Effector memory CD8-positive, alpha-beta T cell (primary cell): ENCODE results near the gene CLTA.
"Not testable (repeated sequence)": the region's sequence is repeated elsewhere in the genome, so short reads cannot be mapped to it uniquely, and the experiment has no call there.

ENCODE experiments used
- ATAC-seq: fragments of 150-1000 bp; cut with Tn5 transposase; replicated peaks from 2 replicates; pipeline ENCODE4 v1.10.0; 2021; ENCODE audit warnings: mild to moderate bottlenecking, moderate library complexity
- DNase-seq, 3 experiments: peaks; one replicate each; pipeline ENCODE4 v3.0.0; 2021
- H3K27ac Mint-ChIP-seq, 2 donors: one replicate each; pipeline ENCODE4 v1.8.0; 2022; ENCODE audit warnings: mild to moderate bottlenecking in 2 of 2, mixed read lengths in 2 of 2, moderate library complexity in 2 of 2
- H3K27me3 Mint-ChIP-seq, 2 donors: one replicate each; pipeline ENCODE4 v1.8.0; 2022; ENCODE audit warnings: mixed read lengths in 2 of 2
- H3K36me3 Mint-ChIP-seq: one replicate; pipeline ENCODE4 v1.8.0; 2022; ENCODE audit warnings: mild to moderate bottlenecking, moderate library complexity, mixed read lengths; ENCODE audit not compliant: insufficient read depth
- H3K4me1 Mint-ChIP-seq, 2 donors: one replicate each; pipeline ENCODE4 v1.8.0; 2022; ENCODE audit warnings: low read depth in 2 of 2, mixed read lengths in 2 of 2
- H3K4me3 Mint-ChIP-seq, 2 donors: one replicate each; pipeline ENCODE4 v1.8.0; 2022; ENCODE audit warnings: mild to moderate bottlenecking in 2 of 2, mixed read lengths in 2 of 2, moderate library complexity in 2 of 2
- H3K9me3 Mint-ChIP-seq, 2 donors: one replicate each; pipeline ENCODE4 v1.8.0; 2022; ENCODE audit warnings: mixed read lengths in 2 of 2

CLTA gene

GRCh38 chr9:36177571-36177970 lies 13.2 kb upstream of the CLTA start:
- H3K4me3 Mint-ChIP-seq = no peak overlapping the region
- H3K27ac Mint-ChIP-seq = no peak overlapping the region
- H3K36me3 Mint-ChIP-seq = no peaks in the 10 kb centered on the region
- H3K9me3 Mint-ChIP-seq = no peaks in the 10 kb centered on the region
- peaks cover 10 to 16% of the 10 kb centered on the region in 2 donors for H3K27me3 Mint-ChIP-seq
- DNase-seq = no peak
- ATAC-seq = no peak
- H3K4me1 Mint-ChIP-seq = no peaks in the 10 kb centered on the region

- not testable (repeated sequence) for H3K9me3 Mint-ChIP-seq, H3K27ac Mint-ChIP-seq, DNase-seq
Observed at GRCh38 chr9:36180243-36180642, 10.5 kb upstream of the CLTA start.

GRCh38 chr9:36187414-36187813 lies 3.3 kb upstream of the CLTA start:
- DNase-seq (no peak), ATAC-seq (no peak)
- Mint-ChIP-seq H3K27me3 (no peaks in the 10 kb centered on the region), H3K9me3 (no peaks in the 10 kb centered on the region), H3K36me3 (peaks cover 5% of the 10 kb centered on the region), H3K4me1 (peaks cover 17 to 23% of the 10 kb centered on the region in 2 donors), H3K4me3 (no peak overlapping the region), H3K27ac (peak overlapping the region in 1 of 2 donors; percentile 21)

More at GRCh38 chr9:36180243-36180642, 10.5 kb upstream of the CLTA start:
- H3K4me3 Mint-ChIP-seq, H3K4me1 Mint-ChIP-seq, H3K36me3 Mint-ChIP-seq, H3K27me3 Mint-ChIP-seq, ATAC-seq: not testable (repeated sequence)

GRCh38 chr9:36188212-36188611 lies 2.5 kb upstream of the CLTA start:
- Mint-ChIP-seq H3K9me3 (no peaks in the 10 kb centered on the region), H3K27me3 (no peaks in the 10 kb centered on the region), H3K4me1 (peaks cover 23 to 29% of the 10 kb centered on the region in 2 donors), H3K36me3 (peaks cover 5% of the 10 kb centered on the region), H3K4me3 (no peak overlapping the region), H3K27ac (no peak overlapping the region)
- DNase-seq (no peak), ATAC-seq (no peak)

GRCh38 chr9:36189976-36190375 lies 745 bp upstream of the CLTA start:
- H3K27me3 Mint-ChIP-seq = no peaks in the 10 kb centered on the region
- ATAC-seq (no peak), DNase-seq (no peak)
- peak overlapping the region; percentile 83 to 87 for H3K27ac Mint-ChIP-seq
- peaks cover 41 to 46% of the 10 kb centered on the region in 2 donors for H3K4me1 Mint-ChIP-seq
- H3K4me3 Mint-ChIP-seq = peak overlapping the region; percentile 85 to 93
- H3K36me3 Mint-ChIP-seq = peaks cover 10% of the 10 kb centered on the region
- no peaks in the 10 kb centered on the region for H3K9me3 Mint-ChIP-seq

GRCh38 chr9:36191290-36191645 lies 547 bp downstream of the CLTA start:
- Mint-ChIP-seq H3K27ac (peak overlapping the region; percentile 83 to 87), H3K36me3 (peaks cover 19% of the 10 kb centered on the region), H3K9me3 (no peaks in the 10 kb centered on the region), H3K4me3 (peak overlapping the region; percentile 85 to 93), H3K4me1 (peaks cover 47 to 48% of the 10 kb centered on the region in 2 donors), H3K27me3 (no peaks in the 10 kb centered on the region)
- DNase-seq (peak; percentile 25 to 35 (median 31)), ATAC-seq (peak; percentile 26)

GRCh38 chr9:36191686-36192085 lies 965 bp downstream of the CLTA start:
- H3K4me1 Mint-ChIP-seq = peaks cover 47 to 48% of the 10 kb centered on the region in 2 donors
- DNase-seq (no peak), ATAC-seq (no peak)
- H3K9me3 Mint-ChIP-seq = no peaks in the 10 kb centered on the region
- H3K4me3 Mint-ChIP-seq = peak overlapping the region; percentile 85 to 93
- H3K36me3 Mint-ChIP-seq = peaks cover 23% of the 10 kb centered on the region
- no peaks in the 10 kb centered on the region for H3K27me3 Mint-ChIP-seq
- H3K27ac Mint-ChIP-seq = peak overlapping the region; percentile 83 to 87

- ATAC-seq (no peak), DNase-seq (no peak)
- H3K4me3 Mint-ChIP-seq = peak overlapping the region; percentile 85 to 93
- peak overlapping the region in 1 of 2 donors; percentile 87 for H3K27ac Mint-ChIP-seq
- no peaks in the 10 kb centered on the region for H3K27me3 Mint-ChIP-seq
- H3K4me1 Mint-ChIP-seq = peaks cover 47 to 48% of the 10 kb centered on the region in 2 donors
- peaks cover 26% of the 10 kb centered on the region for H3K36me3 Mint-ChIP-seq
- no peaks in the 10 kb centered on the region for H3K9me3 Mint-ChIP-seq
Observed at GRCh38 chr9:36192196-36192595, 1.5 kb downstream of the CLTA start.

GRCh38 chr9:36193023-36193422 lies 2.3 kb downstream of the CLTA start:
- no peaks in the 10 kb centered on the region for H3K27me3 Mint-ChIP-seq
- H3K27ac Mint-ChIP-seq = peak overlapping the region; percentile 71 to 87
- ATAC-seq (no peak), DNase-seq (no peak)
- H3K9me3 Mint-ChIP-seq = no peaks in the 10 kb centered on the region
- H3K4me3 Mint-ChIP-seq = peak overlapping the region; percentile 85 to 93
- peaks cover 42 to 49% of the 10 kb centered on the region in 2 donors for H3K4me1 Mint-ChIP-seq
- peaks cover 26% of the 10 kb centered on the region for H3K36me3 Mint-ChIP-seq

- no peak for ATAC-seq
- Mint-ChIP-seq H3K4me1 (peaks cover 38 to 47% of the 10 kb centered on the region in 2 donors), H3K27ac (peak overlapping the region; percentile 71 to 79), H3K27me3 (no peaks in the 10 kb centered on the region), H3K4me3 (peak overlapping the region; percentile 44 to 93), H3K9me3 (no peaks in the 10 kb centered on the region), H3K36me3 (peaks cover 35% of the 10 kb centered on the region)
- DNase-seq = no peak
Observed at GRCh38 chr9:36194326-36195000, 3.7 kb downstream of the CLTA start.

GRCh38 chr9:36204906-36205547 lies 14.3 kb downstream of the CLTA start:
- H3K9me3 Mint-ChIP-seq = no peaks in the 10 kb centered on the region
- no peaks in the 10 kb centered on the region for H3K27me3 Mint-ChIP-seq
- no peak for DNase-seq
- ATAC-seq = no peak
- peak overlapping the region; percentile 26 to 72 for H3K27ac Mint-ChIP-seq
- H3K36me3 Mint-ChIP-seq = peaks cover 95% of the 10 kb centered on the region
- peaks cover 21 to 40% of the 10 kb centered on the region in 2 donors for H3K4me1 Mint-ChIP-seq
- no peak overlapping the region for H3K4me3 Mint-ChIP-seq

GRCh38 chr9:36207016-36207415 lies 16.3 kb downstream of the CLTA start:
- peak overlapping the region; percentile 69 to 88 for H3K27ac Mint-ChIP-seq
- peaks cover 27 to 54% of the 10 kb centered on the region in 2 donors for H3K4me1 Mint-ChIP-seq
- H3K9me3 Mint-ChIP-seq = no peaks in the 10 kb centered on the region
- no peak overlapping the region for H3K4me3 Mint-ChIP-seq
- DNase-seq (no peak), ATAC-seq (no peak)
- peaks cover 91% of the 10 kb centered on the region for H3K36me3 Mint-ChIP-seq
- H3K27me3 Mint-ChIP-seq = no peaks in the 10 kb centered on the region

- H3K36me3 Mint-ChIP-seq = peaks cover 86% of the 10 kb centered on the region
Observed at GRCh38 chr9:36207546-36208012, 16.9 kb downstream of the CLTA start.

More at GRCh38 chr9:36207546-36208012, 16.9 kb downstream of the CLTA start:
- no peaks in the 10 kb centered on the region for H3K27me3 Mint-ChIP-seq
- DNase-seq (no peak), ATAC-seq (no peak)
- H3K27ac Mint-ChIP-seq = peak overlapping the region; percentile 82 to 88
- peaks cover 27 to 56% of the 10 kb centered on the region in 2 donors for H3K4me1 Mint-ChIP-seq
- no peaks in the 10 kb centered on the region for H3K9me3 Mint-ChIP-seq
- H3K4me3 Mint-ChIP-seq = no peak overlapping the region
